HuH-7 (cell line): Measurements from ENCODE around the gene PEDS1.
"Not testable (repeated sequence)": the region's sequence is repeated elsewhere in the genome, so short reads cannot be mapped to it uniquely, and the experiment has no call there.

ENCODE experiments used
- DNase-seq: peaks from one replicate; pipeline ENCODE4 v3.0.0; 2011; ENCODE audit warnings: low spot score

PEDS1 gene

GRCh38 chr20:50190251-50191064 is 36.9 kb upstream of the PEDS1 start, which contains the start of gene CEBPB:
Gene CEBPB, plus strand, starts transcription at chr20:50190830. Its CDS starts 204 bp downstream, at chr20:50191034.
- peak; percentile 96 for DNase-seq

- no peak for DNase-seq
Measured at GRCh38 chr20:50189681-50190250, 36.2 kb upstream of the PEDS1 start.

GRCh38 chr20:50188879-50189680 is 35.6 kb upstream of the PEDS1 start:
- peak; percentile 78 for DNase-seq

- DNase-seq: no peak
Measured at GRCh38 chr20:50188287-50188688, 34.8 kb upstream of the PEDS1 start.

GRCh38 chr20:50187403-50188051 is 34.0 kb upstream of the PEDS1 start:
- no peak for DNase-seq

- DNase-seq: no peak
Measured at GRCh38 chr20:50186987-50187402, 33.5 kb upstream of the PEDS1 start.

GRCh38 chr20:50186151-50186885 is 32.8 kb upstream of the PEDS1 start:
- DNase-seq: peak; percentile 78

- DNase-seq: no peak
Measured at GRCh38 chr20:50185426-50185825, 31.9 kb upstream of the PEDS1 start.

- DNase-seq: no peak
Measured at GRCh38 chr20:50182346-50182745, 28.8 kb upstream of the PEDS1 start.

- DNase-seq: no peak
Measured at GRCh38 chr20:50181344-50181743, 27.8 kb upstream of the PEDS1 start.

- DNase-seq: not testable (repeated sequence)
Measured at GRCh38 chr20:50178672-50179071, 25.1 kb upstream of the PEDS1 start.

GRCh38 chr20:50175938-50176933 is 22.7 kb upstream of the PEDS1 start:
- no peak for DNase-seq

- no peak for DNase-seq
Measured at GRCh38 chr20:50174456-50174855, 20.9 kb upstream of the PEDS1 start.

GRCh38 chr20:50172347-50173013 is 19.0 kb upstream of the PEDS1 start:
- peak; percentile 94 for DNase-seq

- DNase-seq: no peak
Measured at GRCh38 chr20:50170549-50171220, 17.2 kb upstream of the PEDS1 start.

GRCh38 chr20:50169329-50169823 is 15.9 kb upstream of the PEDS1 start:
- DNase-seq: peak; percentile 65

GRCh38 chr20:50165684-50166554 is 12.4 kb upstream of the PEDS1 start:
- DNase-seq: peak; percentile 94
